Endodermal cell (in vitro differentiated cells): ENCODE data around the gene YRDC. TPM values are rescaled to one million over a fixed set of nuclear protein-coding genes. Genes with fewer than 3 reads are reported as not detected.

ENCODE experiments used
- DNase-seq: peaks from one replicate; pipeline ENCODE4 v3.0.0-alpha.2; 2017
- H3K27ac ChIP-seq: 2 replicates; pipeline ENCODE4 v1.5.1; 2013; ENCODE audit warnings: mild to moderate bottlenecking, low read depth, low read length, moderate library complexity
- H3K27me3 ChIP-seq: 2 replicates; pipeline ENCODE4 v1.6.1; 2013; ENCODE audit warnings: mild to moderate bottlenecking, low read length, moderate library complexity; ENCODE audit not compliant: insufficient read depth, control insufficient read depth, poor library complexity, severe bottlenecking
- H3K36me3 ChIP-seq: 2 replicates; pipeline ENCODE4 v1.7.0; 2013; ENCODE audit warnings: mild to moderate bottlenecking, low read length, moderate library complexity; ENCODE audit not compliant: control insufficient read depth, insufficient read depth
- H3K4me1 ChIP-seq: one replicate; pipeline ENCODE4 v1.7.0; 2013; ENCODE audit warnings: low read length; ENCODE audit not compliant: control insufficient read depth, insufficient read depth
- H3K4me3 ChIP-seq: 2 replicates; pipeline ENCODE4 v1.5.1; 2013; ENCODE audit warnings: mild to moderate bottlenecking, low read length, moderate library complexity
- H3K9ac ChIP-seq: 2 replicates; pipeline ENCODE4 v1.6.1; 2013; ENCODE audit warnings: mild to moderate bottlenecking, low read length, moderate library complexity; ENCODE audit not compliant: poor library complexity, severe bottlenecking; ENCODE audit errors: extremely low read depth
- H3K9me3 ChIP-seq: 2 replicates; pipeline ENCODE4 v1.6.1; 2013; ENCODE audit warnings: mild to moderate bottlenecking, low read length, moderate library complexity; ENCODE audit not compliant: control insufficient read depth
- H3K27ac Mint-ChIP-seq: 2 replicates; pipeline ENCODE4 v1.8.0; 2020; ENCODE audit warnings: mixed read lengths
- H3K27me3 Mint-ChIP-seq: 2 replicates; pipeline ENCODE4 v1.8.0; 2021; ENCODE audit warnings: mild to moderate bottlenecking, mixed read lengths; ENCODE audit not compliant: insufficient read depth
- H3K36me3 Mint-ChIP-seq: 2 replicates; pipeline ENCODE4 v1.8.0; 2020; ENCODE audit warnings: low read depth, mixed read lengths
- H3K4me1 Mint-ChIP-seq: 2 replicates; pipeline ENCODE4 v1.8.0; 2020; ENCODE audit warnings: mixed read lengths
- H3K4me3 Mint-ChIP-seq: 2 replicates; pipeline ENCODE4 v1.8.0; 2020; ENCODE audit warnings: mild to moderate bottlenecking, moderate library complexity, mixed read lengths
- H3K9me3 Mint-ChIP-seq: 2 replicates; pipeline ENCODE4 v1.8.0; 2020; ENCODE audit warnings: mild to moderate bottlenecking, mixed read lengths
- CTCF ChIP-seq: fragments of 200-600 bp; sonication (generic); conservative IDR thresholded peaks from 2 replicates; pipeline ENCODE4 v1.5.0; 2021; ENCODE audit warnings: antibody characterized with exemption, mild to moderate bottlenecking
- WGBS, 2 experiments: methylation state at CpG; one replicate each; pipeline versions ENCODE4 v1.1.5 to v1.1.7; 2013; ENCODE audit warnings: missing lambda C conversion rate in 2 of 2, mixed read lengths in 1 of 2; ENCODE audit not compliant: insufficient coverage in 1 of 2, insufficient read length in 1 of 2; 5-methylcytosine and 5-hydroxymethylcytosine counted together
- total RNA-seq, 2 donors: library from RNA; stranded (reverse); fragmentation: NEBNext Ultra II Directional in 1 of 2; extraction: Animal tissue kit (Norgen Biotek cat#: 25700) in 1 of 2; gene quantifications; 2 replicates in 1 of 2; 3 replicates in 1 of 2; pipeline ENCODE4 v1.2.1, GENCODE V29; 2021

The YRDC gene
- total RNA-seq, 2 donors from 2014 or later, result 21.0 to 21.1 TPM

- H3K36me3 ChIP-seq, result no peaks in the 10 kb centered on the region
- H3K9me3 Mint-ChIP-seq, result no peaks in the 10 kb centered on the region
- H3K27me3 Mint-ChIP-seq, result peaks cover 36% of the 10 kb centered on the region
- DNase-seq, result no peak
- no peak overlapping the region for H3K27ac Mint-ChIP-seq
- H3K9ac ChIP-seq, result no peak overlapping the region
- H3K4me1 Mint-ChIP-seq, result peaks cover 2% of the 10 kb centered on the region
- peaks cover 97% of the 10 kb centered on the region for H3K27me3 ChIP-seq
- no peaks in the 10 kb centered on the region for H3K4me1 ChIP-seq
- no peak overlapping the region for H3K27ac ChIP-seq
- no peaks in the 10 kb centered on the region for H3K36me3 Mint-ChIP-seq
- H3K4me3 ChIP-seq, result no peak overlapping the region
- peak overlapping the region; percentile 44 for H3K4me3 Mint-ChIP-seq
- TF ChIP-seq CTCF, result no peak
- H3K9me3 ChIP-seq, result no peaks in the 10 kb centered on the region
- WGBS, 2 experiments, result 27 to 38% methylated on average over 16 to 52 of the region's 52 CpGs
Observed at GRCh38 chr1:37753473-37754321, 54.3 kb downstream of the YRDC start.

Other genes with a start within 250 kb of the YRDC start
- 10 to 100 TPM; 70.7 to 80.9 TPM for gene GNL2, start 212.3 kb downstream of the YRDC start, total RNA-seq
- not detected for gene RSPO1, start 173.3 kb downstream of the YRDC start, total RNA-seq
- gene CDCA8, start 115.7 kb downstream of the YRDC start, total RNA-seq, result 10 to 100 TPM; 27.7 to 49.7 TPM
- under 1 TPM in 1 of 2 donors, not detected in 1; 0.42 TPM for gene EPHA10, start 43.1 kb downstream of the YRDC start, total RNA-seq
- gene MANEAL, start 14.4 kb downstream of the YRDC start, total RNA-seq, result 1 to 10 TPM; 7.0 to 9.6 TPM
- gene C1orf122, start 418 bp downstream of the YRDC start, total RNA-seq, result 10 to 100 TPM; 57.3 to 60.8 TPM
- gene MTF1, start 51.4 kb upstream of the YRDC start, total RNA-seq, result 10 to 100 TPM; 16.6 to 17.1 TPM
- gene INPP5B, start 138.8 kb upstream of the YRDC start, total RNA-seq, result 10 to 100 TPM; 19.9 to 21.4 TPM
- 10 to 100 TPM; 89.3 to 97.0 TPM for gene SF3A3, start 181.8 kb upstream of the YRDC start, total RNA-seq
- 10 to 100 TPM; 20.5 to 20.6 TPM for gene FHL3, start 197.3 kb upstream of the YRDC start, total RNA-seq
- gene UTP11, start 204.5 kb upstream of the YRDC start, total RNA-seq, result 10 to 100 TPM; 40.9 to 46.3 TPM
- gene POU3F1, start 238.6 kb upstream of the YRDC start, total RNA-seq, result under 1 TPM; 0.20 to 0.46 TPM